NCI-H2171 treated with DMSO at 0.1 percent for 48 hours (cell line): ENCODE results near the gene PLXNB3.

Source experiments
- DNase-seq: peaks from one replicate; lab custom pipeline; 2025; lab: John Stamatoyannopoulos, UW

Gene PLXNB3

GRCh38 chrX:153792368-153792767, 28.3 kb downstream of the PLXNB3 start:
- DNase-seq: no peak

- no peak for DNase-seq
These were observed 29.2 kb downstream of the PLXNB3 start for GRCh38 chrX:153793291-153793690.

DNA sequence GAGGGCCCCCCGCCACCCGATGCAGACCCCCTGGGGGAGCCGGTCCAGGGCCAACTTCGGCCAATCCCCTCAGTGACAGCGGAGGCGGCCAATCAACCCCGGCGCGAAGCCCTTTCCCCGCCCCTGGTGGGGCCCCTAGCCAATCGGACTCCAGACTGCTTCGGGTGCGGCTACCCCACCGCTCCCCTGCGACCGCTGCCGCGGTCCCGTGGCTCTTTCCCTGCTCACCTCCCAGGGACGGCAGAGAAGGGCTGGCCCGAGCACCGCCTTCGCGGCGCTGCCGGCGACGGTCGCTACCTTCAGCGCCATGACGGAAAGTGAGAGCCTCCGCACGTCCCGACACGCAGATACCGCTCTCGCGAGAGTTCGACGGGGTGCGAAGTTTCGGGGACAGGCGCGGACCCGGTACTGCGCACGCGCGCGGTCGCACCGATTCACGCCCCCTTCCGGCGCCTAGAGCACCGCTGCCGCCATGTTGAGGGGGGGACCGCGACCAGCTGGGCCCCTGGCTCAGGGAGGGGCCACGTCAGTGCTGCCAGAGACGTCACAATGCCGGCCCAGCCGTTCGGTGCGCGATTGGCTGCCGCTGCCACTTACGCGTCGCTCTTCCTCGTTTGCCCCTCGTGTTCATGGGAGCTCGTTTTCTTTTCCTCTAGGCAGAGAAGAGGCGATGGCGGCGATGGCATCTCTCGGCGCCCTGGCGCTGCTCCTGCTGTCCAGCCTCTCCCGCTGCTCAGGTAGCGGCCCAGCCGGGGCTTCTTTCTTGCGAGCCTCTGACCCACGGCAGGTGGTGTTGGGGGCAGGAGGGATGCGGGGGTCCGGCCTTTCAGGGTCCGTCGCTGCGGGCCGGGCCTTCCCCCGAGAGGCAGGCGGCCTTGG, 30.2 kb downstream of the PLXNB3 start, which contains the start of the genes IDH3G and SSR4:
Gene IDH3G (minus strand): TSS at position 358 of the 879 bp plus-strand sequence. CDS start 49 bp downstream, at position 309.
Gene SSR4 (plus strand): TSS at position 651 of the 879 bp plus-strand sequence. CDS start 20 bp downstream, at position 671.
- DNase-seq: peak; percentile 93

- no peak for DNase-seq
These were observed 31.1 kb downstream of the PLXNB3 start for GRCh38 chrX:153794897-153795816.

DNA sequence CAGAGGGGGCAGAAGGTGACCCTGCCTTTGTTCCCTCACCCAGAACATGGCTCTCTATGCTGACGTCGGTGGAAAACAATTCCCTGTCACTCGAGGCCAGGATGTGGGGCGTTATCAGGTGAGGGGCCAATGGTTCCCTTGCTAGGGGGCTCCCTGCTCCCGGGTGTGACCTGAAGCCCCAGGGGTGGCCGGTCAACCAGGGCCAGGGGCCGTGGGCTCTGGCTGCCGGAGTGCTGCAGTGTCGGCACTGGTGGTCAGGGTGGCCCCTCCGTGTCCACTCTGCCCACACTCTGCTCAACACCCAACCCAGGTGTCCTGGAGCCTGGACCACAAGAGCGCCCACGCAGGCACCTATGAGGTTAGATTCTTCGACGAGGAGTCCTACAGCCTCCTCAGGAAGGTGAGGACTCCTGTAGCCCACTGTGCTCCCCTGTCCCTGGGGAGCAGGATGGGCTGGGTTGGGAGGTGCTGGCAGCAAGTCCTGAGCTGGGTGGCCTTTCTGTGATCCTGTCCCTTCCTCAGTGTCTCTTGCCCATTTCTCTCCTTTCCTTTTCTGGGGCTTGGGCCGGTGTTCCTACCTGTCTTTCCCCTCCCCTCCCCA, 33.5 kb downstream of the PLXNB3 start:
- no peak for DNase-seq

- DNase-seq: no peak
These were observed 35.3 kb downstream of the PLXNB3 start for GRCh38 chrX:153799326-153799725.

DNA sequence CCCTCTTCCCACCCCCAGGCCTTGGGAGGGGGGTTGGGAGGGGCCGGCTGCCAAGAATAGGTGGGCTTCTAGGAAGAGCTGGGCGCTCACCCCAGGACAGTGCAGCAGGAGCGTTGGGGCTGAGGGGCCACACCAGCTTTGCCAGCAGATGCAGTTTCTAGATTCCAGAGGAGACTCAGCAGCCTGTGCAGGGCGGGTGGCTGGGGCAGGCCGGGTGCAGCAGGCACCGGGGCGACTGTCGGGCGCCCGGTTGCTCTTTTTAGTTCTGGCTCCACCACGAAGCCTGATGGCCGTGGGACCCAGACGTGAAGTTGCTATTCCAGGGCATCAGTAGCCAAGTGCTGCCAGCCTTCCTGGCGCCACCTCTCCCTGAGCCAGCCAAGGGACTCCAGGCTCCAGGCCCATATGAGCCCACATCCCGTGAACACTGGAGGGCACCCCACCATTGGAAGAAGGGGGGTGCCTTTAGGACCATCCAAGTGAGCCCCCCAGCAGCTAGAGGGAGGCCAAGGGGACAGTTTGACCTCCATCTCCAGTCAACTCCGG, 36.2 kb downstream of the PLXNB3 start:
- DNase-seq: no peak

GRCh38 chrX:153800746-153801145, 36.7 kb downstream of the PLXNB3 start:
- no peak for DNase-seq

DNA sequence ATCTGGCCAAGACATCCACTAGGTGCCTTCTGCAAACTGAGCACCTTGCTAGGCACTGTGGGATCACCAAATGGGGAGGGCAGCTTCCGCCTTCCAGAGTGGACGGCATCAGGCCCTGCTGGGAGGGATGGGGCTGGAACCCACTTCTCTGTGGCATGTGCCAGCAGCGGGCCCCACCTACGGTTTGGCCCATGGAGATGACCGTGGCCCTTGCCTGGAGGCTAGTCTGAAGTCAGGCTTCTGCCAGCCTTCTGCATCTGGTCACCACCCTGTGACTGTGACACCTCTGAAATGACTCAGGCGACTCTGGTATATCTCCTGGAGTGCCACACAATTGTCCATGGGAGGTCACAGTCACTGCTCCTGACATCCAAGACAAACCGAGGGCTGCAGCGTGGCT, 37.6 kb downstream of the PLXNB3 start:
- DNase-seq: no peak

- no peak for DNase-seq
These were observed 38.5 kb downstream of the PLXNB3 start for GRCh38 chrX:153802513-153803045.

DNA sequence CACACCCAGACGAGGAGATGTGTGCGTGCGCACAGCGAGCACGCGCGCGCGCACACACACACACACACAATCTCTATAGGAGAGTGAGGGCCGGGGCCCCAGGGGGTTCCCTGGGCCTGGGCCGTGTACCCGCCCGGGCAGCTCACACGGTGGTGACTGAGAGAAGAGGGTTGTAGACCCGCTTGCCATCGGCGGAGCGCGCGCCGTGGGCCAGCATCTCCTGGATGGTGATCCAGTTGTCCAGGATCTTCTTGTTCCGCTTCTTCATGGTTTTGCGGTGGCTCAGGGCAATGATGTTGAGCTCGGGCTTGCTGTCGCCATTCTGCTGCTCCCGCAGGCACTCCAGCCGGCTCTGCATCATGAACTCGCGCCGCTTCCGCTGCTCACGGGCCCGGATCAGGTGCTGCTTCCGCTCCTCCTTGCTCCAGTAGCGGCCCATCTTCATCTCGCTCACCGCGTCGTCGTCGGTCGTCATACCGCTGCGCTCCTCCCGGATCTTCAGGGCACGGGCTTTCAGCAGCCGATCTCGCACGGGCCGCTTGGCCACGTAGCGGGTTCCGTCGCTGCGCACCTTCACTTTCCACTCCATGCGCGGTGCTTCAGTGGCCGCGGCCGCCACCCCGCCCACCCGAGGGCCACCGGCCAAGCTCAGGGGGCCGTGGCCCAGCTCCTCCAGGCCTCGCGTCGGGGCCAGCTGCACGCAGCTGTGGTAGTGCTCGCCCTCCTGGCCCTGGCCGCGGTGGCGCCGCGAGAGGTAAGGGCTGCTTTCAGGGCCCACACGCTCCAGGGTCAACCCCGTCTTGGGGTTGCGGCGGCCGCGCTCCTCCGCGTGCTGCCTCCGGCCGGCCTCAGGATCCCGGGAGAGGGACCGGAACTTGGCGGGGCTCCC, 39.4 kb downstream of the PLXNB3 start:
- no peak for DNase-seq

- DNase-seq: no peak
These were observed 40.1 kb downstream of the PLXNB3 start for GRCh38 chrX:153804100-153804595.

- no peak for DNase-seq
These were observed 40.6 kb downstream of the PLXNB3 start for GRCh38 chrX:153804621-153805020.

DNA sequence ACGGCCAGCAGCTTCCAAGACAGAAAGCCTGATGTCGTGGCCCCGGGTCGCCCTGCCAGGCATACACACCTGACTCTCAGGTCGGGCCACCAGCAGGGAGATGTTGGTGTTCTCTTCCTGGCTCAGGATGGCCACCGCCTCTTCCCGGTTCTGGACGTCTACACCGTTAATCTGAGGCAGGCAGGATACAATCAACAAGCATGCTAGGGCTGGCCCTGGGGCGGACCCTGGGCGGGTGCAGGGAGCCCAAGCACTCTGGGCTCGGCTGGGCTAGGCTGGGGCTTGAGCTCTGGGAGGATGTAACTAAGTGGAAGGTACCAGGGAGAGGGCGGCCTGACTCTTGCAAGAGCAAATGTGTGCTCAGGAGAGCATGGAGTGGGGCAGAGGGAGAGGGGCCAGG, 41.4 kb downstream of the PLXNB3 start:
- no peak for DNase-seq

- no peak for DNase-seq
These were observed 43.0 kb downstream of the PLXNB3 start for GRCh38 chrX:153806999-153807575.

DNA sequence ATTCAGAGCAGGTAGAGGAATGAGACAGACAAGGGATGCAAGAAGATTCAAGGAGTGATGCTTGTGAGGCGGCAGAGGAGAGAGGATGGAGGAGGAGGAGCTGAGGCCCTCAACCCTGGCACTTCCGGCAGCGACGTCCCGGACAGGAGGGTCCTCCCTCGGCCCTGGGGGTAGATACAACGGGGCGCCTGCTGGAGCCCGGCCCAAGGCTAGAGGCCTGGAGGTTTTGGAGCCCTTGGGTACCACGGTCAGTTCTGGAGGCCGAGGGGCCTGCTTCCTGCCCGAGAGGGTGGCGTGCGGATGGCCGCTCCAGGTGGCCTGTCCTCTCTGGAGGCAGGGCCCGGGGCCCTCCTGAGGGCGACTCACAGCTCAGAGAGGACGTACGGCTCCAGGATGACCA, 43.9 kb downstream of the PLXNB3 start:
- DNase-seq: no peak

- DNase-seq: no peak
These were observed 48.2 kb downstream of the PLXNB3 start for GRCh38 chrX:153812220-153812619.

DNA sequence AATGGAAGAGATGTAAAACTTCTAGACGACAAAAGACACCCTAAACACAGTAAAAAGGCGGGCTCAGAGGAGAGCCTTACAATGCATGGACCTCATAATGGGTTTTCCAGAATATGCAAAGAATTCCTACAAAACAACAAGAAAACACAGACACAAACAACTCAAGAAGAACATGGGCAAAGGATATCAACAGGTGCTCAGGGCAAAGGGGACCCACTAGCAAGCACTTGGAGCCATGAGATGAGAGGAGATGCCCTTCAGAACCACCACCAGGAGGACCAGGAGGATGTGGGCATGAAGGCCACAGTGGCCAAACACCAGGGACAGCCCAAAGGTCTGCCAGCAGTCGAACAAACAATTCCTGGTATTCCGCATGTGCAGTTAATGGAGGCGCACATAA, 49.1 kb downstream of the PLXNB3 start:
- no peak for DNase-seq

DNA sequence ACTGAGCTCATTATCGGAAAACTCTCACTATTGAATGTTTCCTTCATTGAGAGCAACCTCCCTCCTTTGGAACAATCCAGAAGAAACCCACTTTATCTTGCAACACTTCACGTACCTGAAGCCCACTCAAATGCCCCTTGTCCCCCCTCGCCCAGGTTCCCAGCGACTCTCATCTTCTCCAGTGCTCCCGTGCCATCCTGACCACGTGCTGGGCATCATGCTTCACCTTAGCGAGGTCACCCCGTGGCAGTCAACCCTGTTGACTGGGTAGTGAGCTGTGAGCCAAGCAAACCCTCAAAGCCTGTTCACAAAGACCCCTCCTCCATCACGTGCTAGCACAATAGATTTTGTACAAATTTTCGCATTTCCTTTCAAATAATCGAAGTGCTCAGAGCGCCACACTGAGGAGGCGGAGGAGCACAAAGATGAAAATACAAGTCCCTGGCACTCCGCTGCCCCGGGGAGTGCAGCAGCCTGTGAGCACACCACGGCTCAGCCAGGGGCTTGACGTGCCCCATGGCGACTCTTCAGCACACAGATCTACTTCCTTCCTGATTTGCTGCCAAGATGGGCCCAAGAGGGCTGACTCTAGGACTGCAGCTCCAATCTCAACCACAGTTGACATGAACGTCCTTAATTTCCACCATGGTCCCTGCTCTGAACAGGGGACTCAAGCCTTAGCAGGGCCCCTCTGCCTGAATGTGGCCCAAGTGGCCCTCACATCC, 50.7 kb downstream of the PLXNB3 start:
- DNase-seq: no peak
